Astrocyte of the cerebellum (primary cell): Measurements from ENCODE around the gene AMBRA1.

Experiments used
- DNase-seq: peaks from one replicate; pipeline ENCODE4 v3.0.0-alpha.2; 2011; ENCODE audit warnings: low read depth
- H3K4me3 ChIP-seq: 2 replicates; pipeline ENCODE4 v1.5.1; 2011; ENCODE audit warnings: mild to moderate bottlenecking, low read depth, low read length, moderate library complexity
- CTCF ChIP-seq: IDR thresholded peaks from 2 replicates; pipeline ENCODE4 v1.5.1; 2012; ENCODE audit warnings: low read length, low read depth, moderate library complexity, mild to moderate bottlenecking; ENCODE audit errors: missing control alignments
- in situ Hi-C: cut with HindIII; loops from 2 replicates; pipeline ENCODE4 v1.10.0; 2017; ENCODE audit warnings: low sequenced_read_pairs

Gene AMBRA1

GRCh38 chr11:46350695-46351094 is 243.1 kb downstream of the AMBRA1 start:
- no peak for TF ChIP-seq CTCF
- DNase-seq: no peak
- no peak overlapping the region for H3K4me3 ChIP-seq
- in situ Hi-C loops: no loop called here

GRCh38 chr11:46348566-46349401 is 245.0 kb downstream of the AMBRA1 start:
- no peak for DNase-seq

GRCh38 chr11:46347637-46348311 is 246.0 kb downstream of the AMBRA1 start:
- TF ChIP-seq CTCF: no peak
- DNase-seq: no peak
- peak overlapping the region; percentile 75 for H3K4me3 ChIP-seq
- in situ Hi-C loops: no loop called here

More at GRCh38 chr11:46348566-46349401, 245.0 kb downstream of the AMBRA1 start:
- no peak for TF ChIP-seq CTCF
- in situ Hi-C loops: no loop called here
- H3K4me3 ChIP-seq: peak overlapping the region; percentile 75

GRCh38 chr11:46346886-46347636 is 246.8 kb downstream of the AMBRA1 start, which contains the start of gene DGKZ:
TSS of gene DGKZ (plus strand) at chr11:46347463. CDS start at chr11:46347660, 197 bp downstream.
- peak; percentile 42 for TF ChIP-seq CTCF
- peak; percentile 35 for DNase-seq
- H3K4me3 ChIP-seq: peak within 1 kb of the TSS; percentile 75
- in situ Hi-C loops: no loop called here
